Measurements from ENCODE around the gene BMP10. TPM values are rescaled to one million over a fixed set of nuclear protein-coding genes. Genes with fewer than 3 reads are reported as not detected.

Gene BMP10
- total and polyA plus RNA-seq, 2 of the 8 experiments (the other 6 are each of a cell fraction or from before 2014, with no cell fraction given), result not detected

- no peak overlapping the region for H3K4me3 ChIP-seq (ENCODE audit: extremely low read depth in 1 of 4, insufficient read depth in 2 of 4, low read depth in 3 of 4, low read length in 4 of 4)
- H2BK5ac ChIP-seq (ENCODE audit: low read depth, low read length), result no peak overlapping the region
- H4K91ac ChIP-seq (replicated peaks; ENCODE audit: insufficient read length, low read length), result no peak overlapping the region
- H3K27ac ChIP-seq (ENCODE audit: low read depth, low read length), result no peak overlapping the region
- H3K27me3 ChIP-seq (replicated peaks in 1 of 4; ENCODE audit: control insufficient read depth in 3 of 4, extremely low read depth in 1 of 4, insufficient read depth in 3 of 4, low read length in 3 of 4), result no peaks in the 10 kb centered on the region
- H3K4me1 ChIP-seq (replicated peaks in 1 of 4; ENCODE audit: control insufficient read depth in 3 of 4, insufficient read depth in 4 of 4, low read length in 3 of 4), result no peaks in the 10 kb centered on the region
- H4K8ac ChIP-seq (ENCODE audit: extremely low read depth, insufficient read depth, low read length), result no peak overlapping the region
- POLR2A ChIA-PET (ENCODE audit: partially characterized antibody), result no interaction called here
- H3K56ac ChIP-seq (replicated peaks; ENCODE audit: insufficient read length, low read depth, low read length), result no peak overlapping the region
- H3K23me2 ChIP-seq (ENCODE audit: low read depth, low read length), result no peaks in the 10 kb centered on the region
- H2AK5ac ChIP-seq (ENCODE audit: low read depth, low read length), result no peak overlapping the region
- H3K79me1 ChIP-seq (ENCODE audit: low read depth, low read length), result no peaks in the 10 kb centered on the region
- H2BK12ac ChIP-seq (ENCODE audit: low read depth, low read length), result no peak overlapping the region
- H2BK15ac ChIP-seq (ENCODE audit: low read length), result no peak overlapping the region
- 95% methylated on average over 3 of the region's 3 CpGs; no CpG with 5 or more reads in 1 of the 2 experiments for WGBS, 2 experiments (ENCODE audit: extremely low coverage in 1 of 2, insufficient coverage in 1 of 2, insufficient read length in 1 of 2, insufficient replicate concordance in 2 of 2, low coverage in 1 of 2, low lambda C conversion rate in 2 of 2, missing lambda C conversion rate in 1 of 2)
- H3K18ac ChIP-seq (ENCODE audit: extremely low read depth, low read length), result no peak overlapping the region
- no peaks in the 10 kb centered on the region for H3K9me3 ChIP-seq (ENCODE audit: insufficient read depth in 2 of 2, low read depth in 1 of 2, low read length in 1 of 2)
- no peaks in the 10 kb centered on the region for H3K36me3 ChIP-seq (ENCODE audit: control insufficient read depth in 2 of 4, insufficient read depth in 4 of 4, low read length in 3 of 4)
- no peak overlapping the region for H2BK120ac ChIP-seq (replicated peaks; ENCODE audit: low read depth, low read length)
- H3K23ac ChIP-seq (ENCODE audit: insufficient read length), result no peak overlapping the region
- no peak overlapping the region for H2BK20ac ChIP-seq (ENCODE audit: low read length)
- DNase-seq (ENCODE audit: low read depth in 1 of 2, low spot score in 2 of 2) (no peak), FAIRE-seq (no peak)
- H3K14ac ChIP-seq (ENCODE audit: insufficient read length), result no peak overlapping the region
- H3K4ac ChIP-seq (replicated peaks; ENCODE audit: insufficient read length, low read depth, low read length), result no peak overlapping the region
- no peak overlapping the region for H2AFZ ChIP-seq (ENCODE audit: low read length)
- no peak overlapping the region for H4K5ac ChIP-seq (ENCODE audit: insufficient read length, low read depth, low read length)
- H3K79me2 ChIP-seq (ENCODE audit: control insufficient read depth in 1 of 2, insufficient read depth in 2 of 2, low read length in 2 of 2), result no peaks in the 10 kb centered on the region
- H3K4me2 ChIP-seq (ENCODE audit: insufficient read depth in 1 of 2, low read depth in 2 of 2, low read length in 2 of 2), result no peak overlapping the region
- CTCF ChIA-PET (ENCODE audit: partially characterized antibody), result interaction anchor here (0.9 to 1.8 kb wide), 3 partner anchors 18 to 85 kb away, joined by 3 to 10 read pairs (median 4); no protein-coding TSS in a partner anchor
- H4K20me1 ChIP-seq (replicated peaks in 1 of 2; ENCODE audit: control insufficient read depth in 1 of 2, insufficient read depth in 2 of 2, low read length in 2 of 2), result no peaks in the 10 kb centered on the region
- no peak overlapping the region for H3K9ac ChIP-seq (replicated peaks in 1 of 4; ENCODE audit: extremely low read depth in 1 of 4, low read depth in 3 of 4, low read length in 3 of 4)
- no peak for TF ChIP-seq POLR2A (IDR thresholded peaks at IDR 0.05; ENCODE audit: control extremely low read depth in 1 of 2, low read depth in 2 of 2, low read length in 2 of 2)
- no peak for TF ChIP-seq CEBPB (IDR thresholded peaks at IDR 0.05; ENCODE audit: low read depth, low read length)
- no peak for TF ChIP-seq RXRA (IDR thresholded peaks at IDR 0.05; ENCODE audit: insufficient read depth, low read depth, low read length)
- TF ChIP-seq CHD1 (IDR thresholded peaks at IDR 0.05; ENCODE audit: low read depth, low read length), result no peak
- TF ChIP-seq SIN3A (conservative IDR thresholded peaks at IDR 0.05 in 1 of 2, IDR thresholded peaks at IDR 0.05 in 1 of 2; ENCODE audit: low read depth in 1 of 2, low read length in 2 of 2), result no peak
- TF ChIP-seq SUZ12 (IDR thresholded peaks at IDR 0.05; ENCODE audit: low read length), result no peak
- no peak for TF ChIP-seq ATF3 (IDR thresholded peaks at IDR 0.05; ENCODE audit: insufficient read depth, low read depth, low read length)
- no peak for TF ChIP-seq SP2 (IDR thresholded peaks at IDR 0.05; ENCODE audit: low read length)
Observed at GRCh38 chr2:68857202-68857845, 13.9 kb downstream of the BMP10 start.
